ENCODE data around the gene UGCG.

DNA sequence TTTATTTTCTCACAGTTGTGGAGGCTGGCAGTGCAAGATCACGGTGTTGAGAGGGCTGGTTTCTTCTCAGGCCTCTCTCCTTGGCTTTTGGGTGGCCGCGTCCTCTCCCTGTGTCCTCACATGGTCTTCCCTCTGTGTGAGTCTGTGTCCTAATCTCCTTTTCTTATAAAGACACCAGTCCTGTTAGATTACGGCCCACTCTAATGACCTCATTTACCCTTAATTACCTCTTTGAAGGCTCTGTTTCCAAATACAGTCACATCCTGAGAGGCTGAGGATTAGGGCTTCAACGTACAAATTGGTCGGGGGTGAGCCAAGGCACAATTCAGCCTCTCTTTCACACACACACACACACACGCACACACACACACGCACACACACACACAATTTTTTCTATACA is 73.0 kb downstream of the UGCG start:
- TF ChIP-seq BACH1 (tag; IDR thresholded peaks at IDR 0.05), result no peak
- TF ChIP-seq, protein P1, sequence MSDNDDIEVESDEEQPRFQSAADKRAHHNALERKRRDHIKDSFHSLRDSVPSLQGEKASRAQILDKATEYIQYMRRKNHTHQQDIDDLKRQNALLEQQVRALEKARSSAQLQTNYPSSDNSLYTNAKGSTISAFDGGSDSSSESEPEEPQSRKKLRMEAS (CRISPR knock-in tag; IDR thresholded peaks at IDR 0.05), result no peak
- TF ChIP-seq, protein P2, sequence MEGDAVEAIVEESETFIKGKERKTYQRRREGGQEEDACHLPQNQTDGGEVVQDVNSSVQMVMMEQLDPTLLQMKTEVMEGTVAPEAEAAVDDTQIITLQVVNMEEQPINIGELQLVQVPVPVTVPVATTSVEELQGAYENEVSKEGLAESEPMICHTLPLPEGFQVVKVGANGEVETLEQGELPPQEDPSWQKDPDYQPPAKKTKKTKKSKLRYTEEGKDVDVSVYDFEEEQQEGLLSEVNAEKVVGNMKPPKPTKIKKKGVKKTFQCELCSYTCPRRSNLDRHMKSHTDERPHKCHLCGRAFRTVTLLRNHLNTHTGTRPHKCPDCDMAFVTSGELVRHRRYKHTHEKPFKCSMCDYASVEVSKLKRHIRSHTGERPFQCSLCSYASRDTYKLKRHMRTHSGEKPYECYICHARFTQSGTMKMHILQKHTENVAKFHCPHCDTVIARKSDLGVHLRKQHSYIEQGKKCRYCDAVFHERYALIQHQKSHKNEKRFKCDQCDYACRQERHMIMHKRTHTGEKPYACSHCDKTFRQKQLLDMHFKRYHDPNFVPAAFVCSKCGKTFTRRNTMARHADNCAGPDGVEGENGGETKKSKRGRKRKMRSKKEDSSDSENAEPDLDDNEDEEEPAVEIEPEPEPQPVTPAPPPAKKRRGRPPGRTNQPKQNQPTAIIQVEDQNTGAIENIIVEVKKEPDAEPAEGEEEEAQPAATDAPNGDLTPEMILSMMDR (IDR thresholded peaks at IDR 0.05 in 2 of 3, conservative IDR thresholded peaks at IDR 0.05 in 1 of 3; ENCODE audit: insufficient read depth in 2 of 3, low read depth in 1 of 3, low read length in 3 of 3), result no peak
- TF ChIP-seq EP300 (IDR thresholded peaks at IDR 0.05; ENCODE audit: low read length), result no peak
- TF ChIP-seq, protein P3, sequence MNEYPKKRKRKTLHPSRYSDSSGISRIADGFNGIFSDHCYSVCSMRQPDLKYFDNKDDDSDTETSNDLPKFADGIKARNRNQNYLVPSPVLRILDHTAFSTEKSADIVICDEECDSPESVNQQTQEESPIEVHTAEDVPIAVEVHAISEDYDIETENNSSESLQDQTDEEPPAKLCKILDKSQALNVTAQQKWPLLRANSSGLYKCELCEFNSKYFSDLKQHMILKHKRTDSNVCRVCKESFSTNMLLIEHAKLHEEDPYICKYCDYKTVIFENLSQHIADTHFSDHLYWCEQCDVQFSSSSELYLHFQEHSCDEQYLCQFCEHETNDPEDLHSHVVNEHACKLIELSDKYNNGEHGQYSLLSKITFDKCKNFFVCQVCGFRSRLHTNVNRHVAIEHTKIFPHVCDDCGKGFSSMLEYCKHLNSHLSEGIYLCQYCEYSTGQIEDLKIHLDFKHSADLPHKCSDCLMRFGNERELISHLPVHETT (CRISPR knock-in tag; conservative IDR thresholded peaks at IDR 0.05 in 1 of 2, IDR thresholded peaks at IDR 0.05 in 1 of 2), result no peak
